Neutrophil (primary cell): ENCODE measurements around the gene DNAJB9.

Source experiments
- H3K27ac ChIP-seq: fragments of 200-600 bp; sonication (generic); 2 replicates; pipeline ENCODE4 v1.5.1; 2016; ENCODE audit warnings: mild to moderate bottlenecking, moderate library complexity
- H3K27me3 ChIP-seq: fragments of 200-600 bp; sonication (generic); 2 replicates; pipeline ENCODE4 v1.6.0; 2016; ENCODE audit warnings: mild to moderate bottlenecking
- H3K36me3 ChIP-seq: fragments of 200-600 bp; sonication (generic); 2 replicates; pipeline ENCODE4 v1.5.1; 2017
- H3K4me1 ChIP-seq, 2 experiments: fragments of 200-600 bp in 1 of 2; sonication (generic) in 1 of 2; 1 replicate in 1 of 2; 2 replicates in 1 of 2; pipeline versions ENCODE4 v1.5.1 to v1.6.1; 2013 to 2016; ENCODE audit warnings: low read depth in 1 of 2, low read length in 1 of 2, mild to moderate bottlenecking in 1 of 2, moderate library complexity in 1 of 2; ENCODE audit not compliant: control insufficient read depth in 1 of 2, insufficient read depth in 1 of 2
- H3K4me3 ChIP-seq, 2 experiments: fragments of 200-600 bp in 1 of 2; sonication (generic) in 1 of 2; 1 replicate in 1 of 2; 2 replicates in 1 of 2; pipeline ENCODE4 v1.5.1; 2013 to 2016; ENCODE audit warnings: low read depth in 1 of 2, low read length in 1 of 2, mild to moderate bottlenecking in 1 of 2, moderate library complexity in 1 of 2
- H3K9me3 ChIP-seq: fragments of 200-600 bp; sonication (generic); 2 replicates; pipeline ENCODE4 v1.5.1; 2016
- CTCF ChIP-seq: fragments of 200-600 bp; sonication (generic); IDR thresholded peaks from 2 replicates; pipeline ENCODE4 v1.5.1; 2016; ENCODE audit warnings: antibody characterized with exemption

The DNAJB9 gene

GRCh38 chr7:108569381-108570145 lies at the start of gene DNAJB9, which contains the start of gene THAP5:
Gene DNAJB9, plus strand, starts transcription at chr7:108569874. Its CDS starts 1,853 bp downstream, at chr7:108571727.
Gene THAP5, minus strand, starts transcription at chr7:108569706. Its CDS starts 137 bp downstream, at chr7:108569569.
- Histone ChIP-seq H3K4me3 (peak within 1 kb of the TSS; percentile 83 to 90), H3K9me3 (no peaks in the 10 kb centered on the region), H3K4me1 (peaks cover 25 to 26% of the 10 kb centered on the region in 2 experiments), H3K36me3 (peaks cover under 1% of the 10 kb centered on the region), H3K27me3 (no peaks in the 10 kb centered on the region), H3K27ac (peak within 1 kb of the TSS; percentile 97)
- TF ChIP-seq CTCF = peak; percentile 53

- no peak for TF ChIP-seq CTCF
- H3K4me1 ChIP-seq = peaks cover 15 to 19% of the 10 kb centered on the region in 2 experiments
These were observed 46.9 kb upstream of the DNAJB9 start for GRCh38 chr7:108522780-108523179.

GRCh38 chr7:108525327-108525984 lies 44.2 kb upstream of the DNAJB9 start:
- Histone ChIP-seq H3K4me1 (peaks cover 15 to 19% of the 10 kb centered on the region in 2 experiments), H3K27ac (peak overlapping the region; percentile 97), H3K9me3 (no peaks in the 10 kb centered on the region), H3K27me3 (no peaks in the 10 kb centered on the region), H3K4me3 (peak overlapping the region; percentile 71 to 96), H3K36me3 (no peaks in the 10 kb centered on the region)
- no peak for TF ChIP-seq CTCF

More at GRCh38 chr7:108522780-108523179, 46.9 kb upstream of the DNAJB9 start:
- H3K9me3 ChIP-seq = no peaks in the 10 kb centered on the region
- no peaks in the 10 kb centered on the region for H3K27me3 ChIP-seq
- H3K27ac ChIP-seq = peak overlapping the region; percentile 4
- no peak overlapping the region for H3K4me3 ChIP-seq
- peaks cover 12% of the 10 kb centered on the region for H3K36me3 ChIP-seq

- Histone ChIP-seq H3K27me3 (no peaks in the 10 kb centered on the region), H3K9me3 (no peaks in the 10 kb centered on the region), H3K4me3 (peak within 1 kb of the TSS; percentile 71 to 96), H3K36me3 (no peaks in the 10 kb centered on the region), H3K4me1 (peaks cover 15 to 19% of the 10 kb centered on the region in 2 experiments), H3K27ac (peak within 1 kb of the TSS; percentile 97)
- peak; percentile 74 for TF ChIP-seq CTCF
These were observed 43.5 kb upstream of the DNAJB9 start, which contains the start of gene PNPLA8 for GRCh38 chr7:108525985-108526767. Gene PNPLA8, minus strand, starts transcription at chr7:108526135. Its CDS starts 10,644 bp downstream, at chr7:108515491.

- Histone ChIP-seq H3K27ac (peak overlapping the region; percentile 97), H3K4me3 (peak overlapping the region; percentile 71 to 96), H3K9me3 (no peaks in the 10 kb centered on the region), H3K4me1 (peaks cover 15 to 19% of the 10 kb centered on the region in 2 experiments), H3K27me3 (no peaks in the 10 kb centered on the region), H3K36me3 (no peaks in the 10 kb centered on the region)
- TF ChIP-seq CTCF = no peak
These were observed 43.0 kb upstream of the DNAJB9 start for GRCh38 chr7:108526768-108527017.
